WTC11 (cell line): ENCODE measurements around the gene WIPF3.

Experiments
- ESRRA ChIP-seq: sonication (generic); formaldehyde crosslinking; IDR thresholded peaks from 2 replicates; pipeline ENCODE4 v1.8.1; 2022; ENCODE audit warnings: mild to moderate bottlenecking, missing genetic modification reagents, borderline replicate concordance
- OVOL2 ChIP-seq: fragments of 250-450 bp; sonication (Bioruptor Pico); IDR thresholded peaks from 2 replicates; pipeline ENCODE4 v1.9.0; 2021; ENCODE audit warnings: mild to moderate bottlenecking, borderline replicate concordance
- TF ChIP-seq, protein P1 (sequence below): fragments of 200-600 bp; IDR thresholded peaks from 2 replicates; pipeline ENCODE4 v1.8.0; 2022; ENCODE audit warnings: antibody characterized with exemption
- TF ChIP-seq, protein P2 (sequence below): sonication (generic); formaldehyde crosslinking; IDR thresholded peaks from 2 replicates; pipeline ENCODE4 v1.8.1; 2023; ENCODE audit warnings: mild to moderate bottlenecking, missing genetic modification reagents

DNA sequence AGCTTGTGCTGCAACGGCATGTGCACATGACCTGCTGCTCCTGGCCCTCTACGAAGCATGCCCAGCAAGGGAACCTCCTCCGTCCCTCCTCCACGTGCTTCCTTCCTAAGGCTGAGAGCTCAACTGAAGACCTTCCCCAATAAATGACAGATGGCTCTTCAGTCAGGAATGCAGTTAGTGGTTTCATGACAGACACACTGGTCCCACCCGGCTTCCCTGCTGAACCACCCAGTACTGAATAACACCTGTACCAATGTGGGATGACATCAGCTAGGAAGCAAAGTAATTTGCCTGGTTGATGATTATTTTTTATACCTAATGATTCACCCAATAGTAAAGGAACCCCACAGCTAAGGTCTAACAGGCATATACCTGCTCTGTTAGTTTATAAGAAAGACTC, 114.2 kb downstream of the WIPF3 start:
- TF ChIP-seq ESRRA (CRISPR knock-in tag): no peak
- TF ChIP-seq, protein P1, sequence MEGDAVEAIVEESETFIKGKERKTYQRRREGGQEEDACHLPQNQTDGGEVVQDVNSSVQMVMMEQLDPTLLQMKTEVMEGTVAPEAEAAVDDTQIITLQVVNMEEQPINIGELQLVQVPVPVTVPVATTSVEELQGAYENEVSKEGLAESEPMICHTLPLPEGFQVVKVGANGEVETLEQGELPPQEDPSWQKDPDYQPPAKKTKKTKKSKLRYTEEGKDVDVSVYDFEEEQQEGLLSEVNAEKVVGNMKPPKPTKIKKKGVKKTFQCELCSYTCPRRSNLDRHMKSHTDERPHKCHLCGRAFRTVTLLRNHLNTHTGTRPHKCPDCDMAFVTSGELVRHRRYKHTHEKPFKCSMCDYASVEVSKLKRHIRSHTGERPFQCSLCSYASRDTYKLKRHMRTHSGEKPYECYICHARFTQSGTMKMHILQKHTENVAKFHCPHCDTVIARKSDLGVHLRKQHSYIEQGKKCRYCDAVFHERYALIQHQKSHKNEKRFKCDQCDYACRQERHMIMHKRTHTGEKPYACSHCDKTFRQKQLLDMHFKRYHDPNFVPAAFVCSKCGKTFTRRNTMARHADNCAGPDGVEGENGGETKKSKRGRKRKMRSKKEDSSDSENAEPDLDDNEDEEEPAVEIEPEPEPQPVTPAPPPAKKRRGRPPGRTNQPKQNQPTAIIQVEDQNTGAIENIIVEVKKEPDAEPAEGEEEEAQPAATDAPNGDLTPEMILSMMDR: no peak
- TF ChIP-seq, protein P2, sequence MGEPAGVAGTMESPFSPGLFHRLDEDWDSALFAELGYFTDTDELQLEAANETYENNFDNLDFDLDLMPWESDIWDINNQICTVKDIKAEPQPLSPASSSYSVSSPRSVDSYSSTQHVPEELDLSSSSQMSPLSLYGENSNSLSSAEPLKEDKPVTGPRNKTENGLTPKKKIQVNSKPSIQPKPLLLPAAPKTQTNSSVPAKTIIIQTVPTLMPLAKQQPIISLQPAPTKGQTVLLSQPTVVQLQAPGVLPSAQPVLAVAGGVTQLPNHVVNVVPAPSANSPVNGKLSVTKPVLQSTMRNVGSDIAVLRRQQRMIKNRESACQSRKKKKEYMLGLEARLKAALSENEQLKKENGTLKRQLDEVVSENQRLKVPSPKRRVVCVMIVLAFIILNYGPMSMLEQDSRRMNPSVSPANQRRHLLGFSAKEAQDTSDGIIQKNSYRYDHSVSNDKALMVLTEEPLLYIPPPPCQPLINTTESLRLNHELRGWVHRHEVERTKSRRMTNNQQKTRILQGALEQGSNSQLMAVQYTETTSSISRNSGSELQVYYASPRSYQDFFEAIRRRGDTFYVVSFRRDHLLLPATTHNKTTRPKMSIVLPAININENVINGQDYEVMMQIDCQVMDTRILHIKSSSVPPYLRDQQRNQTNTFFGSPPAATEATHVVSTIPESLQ (CRISPR knock-in tag): no peak
- no peak for TF ChIP-seq OVOL2 (CRISPR knock-in tag)
